Activated T-cell treated with anti-CD3 and anti-CD28 coated beads, Interleukin-2, amount 50 U/mL, for 4 hours (primary cell): ENCODE results near the gene XYLB. TPM values are rescaled to one million over a fixed set of nuclear protein-coding genes. Genes with fewer than 3 reads are reported as not detected.
"Not testable (repeated sequence)": the region's sequence is repeated elsewhere in the genome, so short reads cannot be mapped to it uniquely, and the experiment has no call there.

Source experiments
- ATAC-seq, 2 donors: fragments of 200-7000 bp; cut with Tn5 transposase; one replicate each; pipeline ENCODE4 v1.10.0; 2021
- DNase-seq: peaks from one replicate; pipeline ENCODE4 v3.0.0-alpha.2; 2020
- H3K27me3 Mint-ChIP-seq: one replicate; pipeline ENCODE4 v1.8.0; 2021; ENCODE audit warnings: low read depth, mixed read lengths
- H3K36me3 Mint-ChIP-seq: one replicate; pipeline ENCODE4 v1.8.0; 2022; ENCODE audit warnings: mixed read lengths; ENCODE audit not compliant: insufficient read depth
- H3K4me1 Mint-ChIP-seq: one replicate; pipeline ENCODE4 v1.8.0; 2021; ENCODE audit warnings: low read depth, mixed read lengths
- H3K4me3 Mint-ChIP-seq: one replicate; pipeline ENCODE4 v1.8.0; 2021; ENCODE audit warnings: mild to moderate bottlenecking, moderate library complexity, mixed read lengths
- H3K9me3 Mint-ChIP-seq: one replicate; pipeline ENCODE4 v1.8.0; 2021; ENCODE audit warnings: mixed read lengths
- total RNA-seq, 3 donors: library from RNA; stranded (reverse); gene quantifications; one replicate each; pipeline ENCODE4 v1.2.1, GENCODE V29; 2021

The XYLB gene
- 1 to 10 TPM; 4.2 to 6.4 (median 5.9) TPM for total RNA-seq

- H3K9me3 Mint-ChIP-seq: no peaks in the 10 kb centered on the region
- peak; percentile 63 for DNase-seq
- H3K27me3 Mint-ChIP-seq: no peaks in the 10 kb centered on the region
- peak within 1 kb of the TSS; percentile 78 for H3K4me3 Mint-ChIP-seq
- no peaks in the 10 kb centered on the region for H3K36me3 Mint-ChIP-seq
- H3K4me1 Mint-ChIP-seq: peaks cover 2% of the 10 kb centered on the region
- ATAC-seq: peak; percentile 98 to 100
These were observed at the start of gene XYLB for GRCh38 chr3:38346587-38347410. TSS of gene XYLB (plus strand) at chr3:38346785. CDS start at chr3:38346869, 84 bp downstream.

- H3K9me3 Mint-ChIP-seq, H3K4me3 Mint-ChIP-seq, H3K36me3 Mint-ChIP-seq, H3K4me1 Mint-ChIP-seq, DNase-seq, ATAC-seq, H3K27me3 Mint-ChIP-seq: not testable (repeated sequence)
These were observed 49.5 kb upstream of the XYLB start for GRCh38 chr3:38297053-38297452.

GRCh38 chr3:38297537-38297936, 49.0 kb upstream of the XYLB start:
- H3K4me1 Mint-ChIP-seq: no peaks in the 10 kb centered on the region
- ATAC-seq: no peak
- H3K4me3 Mint-ChIP-seq: no peak overlapping the region

GRCh38 chr3:38297947-38298711, 48.5 kb upstream of the XYLB start:
- no peaks in the 10 kb centered on the region for H3K9me3 Mint-ChIP-seq
- H3K36me3 Mint-ChIP-seq: no peaks in the 10 kb centered on the region
- H3K4me1 Mint-ChIP-seq: no peaks in the 10 kb centered on the region
- ATAC-seq (no peak), DNase-seq (no peak)
- peaks cover 8% of the 10 kb centered on the region for H3K27me3 Mint-ChIP-seq
- H3K4me3 Mint-ChIP-seq: no peak overlapping the region

More at GRCh38 chr3:38297537-38297936, 49.0 kb upstream of the XYLB start:
- no peak for DNase-seq
- H3K27me3 Mint-ChIP-seq: peaks cover 8% of the 10 kb centered on the region
- H3K9me3 Mint-ChIP-seq: no peaks in the 10 kb centered on the region
- H3K36me3 Mint-ChIP-seq: no peaks in the 10 kb centered on the region

- H3K27me3 Mint-ChIP-seq: no peaks in the 10 kb centered on the region
- no peak for ATAC-seq
- H3K36me3 Mint-ChIP-seq: no peaks in the 10 kb centered on the region
- H3K4me1 Mint-ChIP-seq: no peaks in the 10 kb centered on the region
- DNase-seq: no peak
- H3K4me3 Mint-ChIP-seq: no peak overlapping the region
- H3K9me3 Mint-ChIP-seq: no peaks in the 10 kb centered on the region
These were observed 39.6 kb upstream of the XYLB start for GRCh38 chr3:38306941-38307340.

- Mint-ChIP-seq H3K36me3 (no peaks in the 10 kb centered on the region), H3K27me3 (peaks cover 3% of the 10 kb centered on the region)
These were observed 39.0 kb upstream of the XYLB start for GRCh38 chr3:38307599-38307998.

GRCh38 chr3:38308456-38308855, 38.1 kb upstream of the XYLB start:
- H3K27me3 Mint-ChIP-seq: peaks cover 3% of the 10 kb centered on the region
- H3K4me3 Mint-ChIP-seq: no peak overlapping the region
- DNase-seq (no peak), ATAC-seq (no peak)
- no peaks in the 10 kb centered on the region for H3K9me3 Mint-ChIP-seq
- no peaks in the 10 kb centered on the region for H3K4me1 Mint-ChIP-seq
- no peaks in the 10 kb centered on the region for H3K36me3 Mint-ChIP-seq

More at GRCh38 chr3:38307599-38307998, 39.0 kb upstream of the XYLB start:
- H3K4me1 Mint-ChIP-seq: no peaks in the 10 kb centered on the region
- no peaks in the 10 kb centered on the region for H3K9me3 Mint-ChIP-seq
- no peak overlapping the region for H3K4me3 Mint-ChIP-seq
- ATAC-seq: no peak
- DNase-seq: no peak

GRCh38 chr3:38311476-38311875, 35.1 kb upstream of the XYLB start:
- no peak for ATAC-seq
- H3K9me3 Mint-ChIP-seq: no peaks in the 10 kb centered on the region

GRCh38 chr3:38311941-38312340, 34.6 kb upstream of the XYLB start:
- H3K4me1 Mint-ChIP-seq: no peaks in the 10 kb centered on the region
- H3K27me3 Mint-ChIP-seq: peaks cover 3% of the 10 kb centered on the region
- H3K36me3 Mint-ChIP-seq: no peaks in the 10 kb centered on the region
- no peaks in the 10 kb centered on the region for H3K9me3 Mint-ChIP-seq
- DNase-seq: no peak
- no peak for ATAC-seq
- H3K4me3 Mint-ChIP-seq: no peak overlapping the region

More at GRCh38 chr3:38311476-38311875, 35.1 kb upstream of the XYLB start:
- H3K4me3 Mint-ChIP-seq: no peak overlapping the region
- DNase-seq: no peak
- peaks cover 3% of the 10 kb centered on the region for H3K27me3 Mint-ChIP-seq
- H3K4me1 Mint-ChIP-seq: no peaks in the 10 kb centered on the region
- H3K36me3 Mint-ChIP-seq: no peaks in the 10 kb centered on the region

- Mint-ChIP-seq H3K27me3 (peaks cover 3% of the 10 kb centered on the region), H3K4me3 (no peak overlapping the region), H3K9me3 (no peaks in the 10 kb centered on the region), H3K36me3 (no peaks in the 10 kb centered on the region), H3K4me1 (no peaks in the 10 kb centered on the region)
- ATAC-seq (no peak), DNase-seq (no peak)
These were observed 34.2 kb upstream of the XYLB start for GRCh38 chr3:38312356-38312755.

GRCh38 chr3:38313263-38313662, 33.3 kb upstream of the XYLB start:
- Mint-ChIP-seq H3K4me1 (no peaks in the 10 kb centered on the region), H3K9me3 (no peaks in the 10 kb centered on the region), H3K27me3 (peaks cover 3% of the 10 kb centered on the region), H3K4me3 (no peak overlapping the region), H3K36me3 (no peaks in the 10 kb centered on the region)
- ATAC-seq (no peak), DNase-seq (no peak)

GRCh38 chr3:38313695-38314094, 32.9 kb upstream of the XYLB start:
- H3K36me3 Mint-ChIP-seq: no peaks in the 10 kb centered on the region
- no peaks in the 10 kb centered on the region for H3K9me3 Mint-ChIP-seq
- peaks cover 3% of the 10 kb centered on the region for H3K27me3 Mint-ChIP-seq
- DNase-seq (no peak), ATAC-seq (no peak)
- H3K4me3 Mint-ChIP-seq: no peak overlapping the region
- no peaks in the 10 kb centered on the region for H3K4me1 Mint-ChIP-seq

GRCh38 chr3:38314112-38314763, 32.3 kb upstream of the XYLB start:
- ATAC-seq (no peak), DNase-seq (no peak)
- Mint-ChIP-seq H3K4me1 (no peaks in the 10 kb centered on the region), H3K27me3 (peaks cover 3% of the 10 kb centered on the region), H3K4me3 (no peak overlapping the region), H3K9me3 (no peaks in the 10 kb centered on the region), H3K36me3 (no peaks in the 10 kb centered on the region)

- no peak for DNase-seq
- ATAC-seq: no peak
- peaks cover 3% of the 10 kb centered on the region for H3K27me3 Mint-ChIP-seq
These were observed 31.7 kb upstream of the XYLB start for GRCh38 chr3:38314764-38315487.

More at GRCh38 chr3:38314764-38315487, 31.7 kb upstream of the XYLB start:
- H3K4me1 Mint-ChIP-seq: no peaks in the 10 kb centered on the region
- H3K4me3 Mint-ChIP-seq: no peak overlapping the region
- H3K36me3 Mint-ChIP-seq: no peaks in the 10 kb centered on the region
- H3K9me3 Mint-ChIP-seq: no peaks in the 10 kb centered on the region
